GM12801 (cell line): ENCODE results near the gene GOT1.

Experiments
- TF ChIP-seq, protein P1 (sequence below): IDR thresholded peaks from one replicate; pipeline ENCODE4 v1.5.1; 2011; ENCODE audit warnings: control low read depth; ENCODE audit not compliant: insufficient read length; ENCODE audit errors: extremely low read depth

GOT1 gene

DNA sequence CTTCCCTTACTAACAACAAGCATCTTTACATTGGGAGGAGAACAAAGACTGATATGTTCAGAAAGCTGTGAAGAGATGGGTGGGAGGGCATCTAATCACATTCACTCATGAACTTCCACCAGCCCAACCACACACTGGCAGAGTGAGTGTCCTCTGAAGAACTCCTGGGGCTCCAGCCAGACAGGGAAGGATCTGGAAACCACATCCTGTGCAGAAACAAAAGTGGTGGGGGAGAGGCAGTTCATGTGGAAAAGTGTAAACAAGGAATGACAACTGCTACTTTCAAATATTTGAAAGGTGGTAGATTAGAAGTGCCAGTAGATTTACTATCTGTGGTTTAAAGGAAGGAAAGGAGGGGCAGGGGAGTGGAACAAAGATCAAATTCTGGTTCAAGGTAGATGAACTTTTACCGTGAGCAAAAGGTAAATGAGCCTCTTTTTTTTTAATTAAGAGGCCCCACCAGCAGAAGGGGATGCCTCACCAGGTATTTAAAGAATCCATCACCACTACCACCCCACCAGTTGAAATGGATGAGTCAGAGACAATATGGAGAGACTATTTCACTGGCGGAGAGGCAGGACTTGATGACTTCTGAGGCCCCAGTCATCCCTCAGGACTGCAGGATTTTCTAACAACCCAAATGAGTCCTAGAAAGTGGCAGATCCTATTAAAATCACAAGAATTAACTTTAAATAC lies 34.5 kb downstream of the GOT1 start:
- TF ChIP-seq, protein P1, sequence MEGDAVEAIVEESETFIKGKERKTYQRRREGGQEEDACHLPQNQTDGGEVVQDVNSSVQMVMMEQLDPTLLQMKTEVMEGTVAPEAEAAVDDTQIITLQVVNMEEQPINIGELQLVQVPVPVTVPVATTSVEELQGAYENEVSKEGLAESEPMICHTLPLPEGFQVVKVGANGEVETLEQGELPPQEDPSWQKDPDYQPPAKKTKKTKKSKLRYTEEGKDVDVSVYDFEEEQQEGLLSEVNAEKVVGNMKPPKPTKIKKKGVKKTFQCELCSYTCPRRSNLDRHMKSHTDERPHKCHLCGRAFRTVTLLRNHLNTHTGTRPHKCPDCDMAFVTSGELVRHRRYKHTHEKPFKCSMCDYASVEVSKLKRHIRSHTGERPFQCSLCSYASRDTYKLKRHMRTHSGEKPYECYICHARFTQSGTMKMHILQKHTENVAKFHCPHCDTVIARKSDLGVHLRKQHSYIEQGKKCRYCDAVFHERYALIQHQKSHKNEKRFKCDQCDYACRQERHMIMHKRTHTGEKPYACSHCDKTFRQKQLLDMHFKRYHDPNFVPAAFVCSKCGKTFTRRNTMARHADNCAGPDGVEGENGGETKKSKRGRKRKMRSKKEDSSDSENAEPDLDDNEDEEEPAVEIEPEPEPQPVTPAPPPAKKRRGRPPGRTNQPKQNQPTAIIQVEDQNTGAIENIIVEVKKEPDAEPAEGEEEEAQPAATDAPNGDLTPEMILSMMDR, result no peak

DNA sequence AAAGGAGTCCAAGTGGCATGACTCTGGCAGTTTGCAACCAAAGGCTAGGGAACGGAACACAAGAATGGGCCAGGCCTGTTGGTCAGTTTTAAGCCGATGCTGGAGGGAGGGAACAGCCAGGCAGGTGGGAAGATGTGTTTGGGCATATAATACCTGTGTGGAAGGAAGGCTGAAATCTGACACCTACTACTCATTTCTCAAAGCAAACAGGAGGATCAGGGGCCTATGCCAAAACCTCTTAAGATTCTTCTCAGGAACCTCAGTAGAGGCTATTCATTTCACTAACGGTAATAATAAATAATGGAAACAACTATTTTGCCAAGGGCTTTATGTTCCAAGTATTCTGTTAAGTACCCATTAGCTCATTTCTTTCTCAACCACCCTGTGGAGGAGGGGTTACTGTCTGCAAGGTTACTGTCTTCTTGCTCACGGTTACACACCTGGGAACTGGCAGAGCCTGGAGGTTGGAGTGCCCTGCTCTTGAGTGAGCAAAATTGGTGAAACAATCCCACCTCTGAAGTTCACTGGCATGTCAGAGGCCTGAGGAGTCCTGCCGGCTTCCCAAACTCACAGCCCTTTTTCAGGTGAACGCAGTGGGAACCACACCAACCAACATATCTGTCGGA lies 35.5 kb downstream of the GOT1 start:
- TF ChIP-seq, protein P1, result no peak

DNA sequence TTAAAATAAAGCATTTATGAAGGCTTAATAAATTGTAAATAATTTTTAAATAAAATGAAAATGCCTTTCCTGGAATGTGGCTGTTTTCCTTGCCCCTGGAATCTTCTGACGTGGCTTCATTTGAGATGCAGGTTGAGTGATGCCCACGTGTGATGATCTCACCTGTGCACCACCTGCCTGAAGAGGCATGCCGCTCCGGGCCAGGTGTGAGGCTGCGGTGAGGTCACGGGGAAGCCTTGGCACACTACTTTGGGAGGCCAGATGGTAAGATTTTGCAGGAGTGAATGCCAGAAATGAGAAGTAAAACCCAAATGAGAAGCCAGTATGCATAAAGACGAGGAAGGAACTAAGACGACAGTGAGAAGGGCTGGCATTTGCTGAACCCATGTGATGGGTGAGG lies 36.2 kb downstream of the GOT1 start:
- TF ChIP-seq, protein P1, result no peak

DNA sequence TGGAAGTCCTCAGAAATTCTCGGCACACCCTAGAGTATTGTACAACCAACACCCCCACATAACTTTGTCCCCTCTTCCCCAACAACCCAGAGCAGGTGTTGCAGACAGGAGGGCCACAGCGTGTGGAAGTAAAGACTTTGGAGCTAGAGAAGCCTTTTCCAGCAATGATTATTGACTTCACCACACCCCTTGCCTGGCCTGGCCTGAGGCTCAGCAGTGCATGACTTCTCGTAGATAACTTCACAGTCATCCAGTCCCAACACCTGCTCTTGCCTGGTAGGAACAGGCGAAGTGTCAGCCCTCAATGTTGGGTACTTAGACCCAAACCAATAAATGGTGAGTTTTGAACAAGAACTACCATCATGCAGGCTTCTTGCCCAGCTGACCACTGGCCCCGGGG lies 36.7 kb downstream of the GOT1 start:
- TF ChIP-seq, protein P1, result no peak

DNA sequence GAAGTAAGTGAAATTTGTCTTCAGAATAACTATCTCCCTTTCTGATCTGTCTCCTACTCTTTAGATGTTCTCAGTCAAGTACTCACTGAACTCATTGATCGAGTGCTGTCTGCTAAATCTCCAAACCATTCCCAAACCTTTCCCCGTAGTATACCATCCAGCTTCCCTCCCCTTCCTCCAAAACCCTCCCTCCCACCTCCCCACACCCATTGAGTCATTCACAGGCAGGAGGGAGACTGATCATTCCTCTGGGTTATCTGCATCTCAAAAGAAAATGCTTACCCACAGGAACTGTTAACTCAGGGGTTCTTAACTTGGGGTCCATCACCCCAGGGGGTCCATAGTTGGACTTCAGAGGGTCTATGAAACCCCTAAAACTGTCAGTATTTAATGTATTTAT lies 37.4 kb downstream of the GOT1 start:
- TF ChIP-seq, protein P1, result no peak

DNA sequence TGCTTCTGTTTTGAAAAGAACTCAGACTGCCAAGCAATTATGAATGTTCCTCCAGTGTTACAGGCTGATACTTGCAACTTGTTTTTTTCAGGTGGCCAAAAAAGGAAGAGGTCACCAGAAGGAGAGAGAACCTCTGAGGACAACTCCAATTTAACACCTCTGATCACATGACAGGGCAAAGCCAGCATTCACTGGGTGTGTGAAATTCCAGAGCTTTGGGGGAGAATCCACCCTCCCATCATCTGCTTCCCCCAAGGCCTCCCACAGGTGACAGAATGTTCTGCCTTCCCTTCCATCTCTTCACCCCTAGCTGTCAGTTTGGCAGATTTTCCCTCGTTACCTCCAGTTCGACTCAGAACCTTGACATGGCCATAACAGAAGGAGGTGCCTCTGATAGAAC lies 39.1 kb downstream of the GOT1 start:
- TF ChIP-seq, protein P1, result no peak

DNA sequence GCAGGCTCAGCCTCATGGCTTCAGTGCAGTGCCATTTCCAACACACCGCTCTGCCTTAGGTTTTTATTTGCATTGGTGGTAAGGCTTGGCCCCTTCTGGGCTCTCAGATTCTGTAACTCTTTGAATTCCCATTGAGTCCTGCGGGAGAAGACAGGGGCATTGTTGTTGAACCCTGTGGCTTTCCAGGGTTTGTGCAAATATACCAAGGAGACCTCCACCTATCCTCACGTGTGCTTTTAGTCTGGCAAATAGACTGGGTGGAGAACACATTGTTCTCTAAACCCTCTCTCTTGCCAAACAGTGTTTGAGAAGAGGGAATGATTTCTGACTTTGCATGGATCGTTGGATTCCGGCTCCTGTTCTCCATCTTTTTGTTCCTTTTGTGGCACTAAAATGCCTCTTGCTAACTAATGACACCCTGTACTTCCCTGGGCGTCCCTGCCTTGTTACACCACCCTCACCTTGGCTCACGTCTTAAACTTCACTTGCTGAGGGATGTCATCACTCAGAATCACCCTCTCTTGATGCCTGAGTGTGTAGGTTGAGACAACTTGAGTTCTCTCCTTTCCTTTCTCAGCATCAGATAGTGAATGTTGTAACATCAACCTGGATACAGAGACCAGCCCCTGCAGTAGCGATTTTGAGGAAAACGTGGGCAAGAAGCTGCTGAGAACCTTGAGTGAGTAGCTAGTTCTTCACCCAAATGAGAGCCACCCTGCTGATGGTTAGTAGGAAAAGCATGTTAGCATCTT lies 40.5 kb downstream of the GOT1 start:
- TF ChIP-seq, protein P1, result no peak
